HG02943 (cell line): Measurements from ENCODE around the gene TAT.
"Not testable (repeated sequence)": the region's sequence is repeated elsewhere in the genome, so short reads cannot be mapped to it uniquely, and the experiment has no call there.

Experiments
- ATAC-seq: cut with Tn5 transposase; IDR thresholded peaks from one replicate; pipeline ENCODE4 v1.9.1; 2021; ENCODE audit warnings: mild to moderate bottlenecking, low read depth, moderate library complexity; ENCODE audit not compliant: unreplicated experiment

TAT gene

DNA sequence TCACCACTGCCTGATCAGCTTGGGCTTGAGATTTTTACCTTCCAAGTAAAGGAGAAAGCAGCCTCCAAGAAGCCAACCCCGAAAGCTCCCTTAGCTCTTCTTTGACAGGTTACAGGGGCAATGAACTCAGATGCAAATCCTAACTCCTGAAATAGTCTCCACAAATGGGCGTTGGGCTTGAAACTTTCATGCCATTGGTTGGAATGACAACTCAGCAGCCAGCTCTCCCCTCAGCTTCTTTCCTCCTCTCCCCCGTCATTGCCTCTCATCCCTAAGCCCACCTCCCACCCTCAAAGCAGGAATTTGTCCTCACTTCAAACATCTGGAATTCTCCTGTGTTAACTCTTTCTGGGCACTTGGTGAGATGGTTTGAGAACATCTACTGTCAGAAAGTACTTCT is at the start of gene TAT:
TSS of gene TAT (minus strand) at position 122 of the 400 bp plus-strand sequence. CDS start 677 bp downstream, outside the sequence.
- ATAC-seq: no peak

- ATAC-seq: no peak
These were observed 49.3 kb upstream of the TAT start, which contains the start of gene MARVELD3 for GRCh38 chr16:71626018-71626857. Gene MARVELD3 (plus strand): TSS chr16:71626184. CDS start chr16:71626230, 46 bp downstream.

GRCh38 chr16:71625113-71625850 is 48.4 kb upstream of the TAT start:
- ATAC-seq: no peak

DNA sequence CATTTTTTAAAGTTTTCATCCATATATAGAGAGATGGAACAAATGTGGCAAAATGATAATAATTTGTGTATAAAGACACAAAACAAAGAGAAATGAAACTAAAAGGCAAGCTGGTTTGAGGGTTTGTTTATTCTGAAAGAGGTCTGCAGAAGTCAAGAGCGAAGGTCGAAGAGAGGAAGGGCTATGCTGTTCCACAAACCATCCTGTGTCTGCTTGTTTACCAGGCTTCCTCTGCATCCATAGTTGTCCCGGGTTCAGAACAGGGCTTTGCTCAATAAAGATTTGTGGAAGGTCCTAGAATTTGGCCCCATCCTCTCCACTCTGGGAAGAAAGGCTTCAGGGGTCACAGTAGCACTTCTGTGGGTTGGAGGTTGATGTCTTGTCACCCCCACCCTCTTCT is 46.7 kb upstream of the TAT start:
- no peak for ATAC-seq

DNA sequence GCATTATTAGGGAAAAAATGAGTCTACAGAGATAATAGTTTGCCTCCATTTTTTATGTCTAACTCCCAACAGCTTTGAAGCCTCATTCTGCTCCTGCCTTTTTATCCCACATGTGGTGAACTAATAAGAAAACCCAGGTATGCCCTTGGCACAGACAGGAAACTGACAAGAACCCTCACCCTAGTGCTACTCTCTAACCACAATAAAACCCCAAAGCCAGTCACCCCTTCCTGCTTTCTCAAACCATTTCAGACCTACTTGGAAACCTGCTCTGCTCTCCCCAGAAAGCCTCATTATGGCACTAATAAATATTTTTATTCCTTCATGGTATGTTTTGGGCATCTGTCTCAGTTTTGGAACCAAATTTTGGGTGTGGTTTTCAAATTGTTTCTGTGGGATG is 45.2 kb upstream of the TAT start:
- ATAC-seq: no peak

DNA sequence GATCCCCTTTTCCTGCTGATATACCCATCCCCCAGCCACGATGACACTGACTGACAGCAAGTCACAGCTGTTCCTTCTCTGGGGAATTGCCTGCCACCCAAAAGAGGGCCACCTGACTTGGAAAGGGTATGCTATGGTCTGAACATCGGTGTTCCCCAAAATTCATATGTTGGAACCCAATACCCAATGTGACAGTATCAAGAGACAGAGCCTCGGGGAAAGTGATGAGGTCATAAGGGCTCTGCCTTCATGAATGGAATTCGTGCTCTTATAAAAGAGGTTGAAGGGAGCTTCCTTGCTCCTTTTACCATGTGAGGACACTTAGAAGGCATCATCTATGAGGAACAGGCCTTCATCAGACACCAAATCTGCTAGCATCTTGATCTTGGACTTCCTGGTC is 41.5 kb upstream of the TAT start:
- ATAC-seq: no peak

GRCh38 chr16:71614956-71615355 is 38.1 kb upstream of the TAT start:
- ATAC-seq: not testable (repeated sequence)

- ATAC-seq: peak; percentile 48
These were observed 34.3 kb upstream of the TAT start for GRCh38 chr16:71610936-71611871.

GRCh38 chr16:71610447-71610846 is 33.6 kb upstream of the TAT start:
- ATAC-seq: no peak

DNA sequence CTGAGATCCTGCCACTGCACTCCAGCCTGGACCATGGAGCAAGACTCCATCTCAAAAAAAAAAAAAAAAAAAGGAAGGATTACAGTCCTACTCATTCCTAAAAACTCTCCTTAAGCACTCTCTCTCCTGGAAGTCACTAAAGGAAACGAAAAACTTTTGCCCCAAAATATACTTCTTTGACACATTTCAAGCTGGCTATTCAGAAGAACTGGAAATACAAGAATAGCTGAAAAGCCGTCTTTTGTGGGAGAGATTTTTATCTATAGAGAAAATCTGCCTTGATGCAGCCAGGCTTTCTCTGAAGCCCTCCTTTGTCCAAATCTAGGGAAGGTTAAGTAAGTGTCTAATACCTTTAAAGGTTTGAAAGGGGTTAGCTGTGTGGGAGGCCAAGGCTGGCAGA is 32.2 kb upstream of the TAT start:
- no peak for ATAC-seq

DNA sequence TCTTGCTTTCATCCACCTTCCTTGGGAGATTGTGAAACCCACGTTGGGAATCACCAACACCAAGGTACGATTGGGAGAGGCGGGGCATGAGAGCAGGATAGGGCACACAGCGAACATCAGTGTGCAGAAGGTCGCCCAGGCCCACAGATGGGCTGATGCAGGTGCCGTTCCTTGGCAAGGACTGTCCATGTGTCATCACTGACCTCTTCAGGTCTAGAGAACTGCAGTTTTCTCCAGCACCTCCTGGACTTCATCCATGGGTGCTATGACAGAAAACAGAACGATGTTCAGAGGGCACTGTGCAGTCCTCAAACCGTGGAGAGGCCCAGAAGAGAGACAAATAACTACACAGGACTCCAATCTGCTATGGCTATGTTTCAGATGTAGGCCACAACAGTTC is 23.9 kb upstream of the TAT start:
- no peak for ATAC-seq

GRCh38 chr16:71598426-71598825 is 21.5 kb upstream of the TAT start:
- not testable (repeated sequence) for ATAC-seq

GRCh38 chr16:71595340-71595826 is 18.5 kb upstream of the TAT start:
- not testable (repeated sequence) for ATAC-seq

- no peak for ATAC-seq
These were observed 17.2 kb upstream of the TAT start for GRCh38 chr16:71594000-71594646.

DNA sequence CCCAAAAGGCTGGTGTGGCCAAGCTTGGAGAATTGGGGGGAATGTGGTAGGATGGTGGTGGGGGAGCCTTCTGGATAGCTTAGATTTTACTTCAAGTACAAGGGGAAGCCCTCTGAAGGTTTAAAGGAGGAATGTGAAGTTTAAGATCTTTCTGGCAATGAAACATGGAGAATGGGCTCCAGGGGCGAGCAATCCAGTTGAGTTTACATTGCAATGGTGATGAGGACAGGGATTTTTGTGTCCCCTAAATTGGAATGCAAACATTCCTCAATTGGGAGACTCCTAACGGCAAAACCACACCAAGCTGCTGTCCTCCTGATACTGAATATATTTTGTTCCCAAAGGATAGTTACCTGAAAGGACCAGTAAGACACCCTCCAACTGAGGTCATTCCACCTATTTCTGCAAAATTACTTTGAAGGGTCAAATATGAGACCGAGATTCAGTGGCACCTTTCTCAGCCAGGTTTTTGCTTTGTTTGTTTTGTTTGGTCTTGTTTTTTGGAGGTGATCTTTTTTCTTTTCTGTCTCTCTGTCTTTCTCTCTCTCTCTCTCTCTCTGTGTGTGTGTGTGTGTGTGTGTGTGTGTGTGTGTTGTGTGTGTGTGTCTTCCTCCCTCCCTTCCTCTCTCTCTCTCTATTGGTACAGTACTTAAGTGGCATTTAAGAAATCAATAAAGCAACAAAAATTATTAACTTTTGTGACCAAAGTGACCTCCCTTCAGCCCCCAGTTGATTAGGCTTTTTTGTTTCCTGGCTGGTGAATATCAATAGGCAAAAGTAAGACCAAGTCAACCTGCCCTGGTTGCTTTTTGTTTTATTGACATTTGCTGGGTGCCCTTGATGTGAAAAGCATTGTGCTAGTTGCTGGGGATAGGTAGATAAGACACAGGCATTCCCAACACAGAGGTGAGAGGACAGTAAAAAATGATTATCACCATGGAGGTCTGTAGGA is 16.4 kb upstream of the TAT start:
- ATAC-seq: no peak

DNA sequence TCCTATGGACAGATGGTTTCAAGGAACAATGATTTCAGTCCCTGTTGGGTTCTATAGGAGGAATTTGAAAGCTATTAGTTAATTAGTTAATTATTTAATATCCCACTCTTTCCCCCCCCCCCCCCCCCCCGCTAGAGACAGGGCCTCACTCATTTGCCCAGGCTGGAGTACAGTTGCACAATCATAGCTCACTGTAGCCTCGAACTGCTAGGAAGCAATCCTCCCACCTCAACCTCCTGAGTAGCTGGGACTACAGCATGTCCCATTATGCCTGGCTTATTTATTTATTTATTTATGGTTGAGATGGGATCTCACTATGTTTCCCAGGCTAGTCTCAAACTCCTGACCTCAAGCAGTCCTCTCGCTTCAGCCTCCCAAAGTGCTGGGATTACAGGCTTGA is 15.0 kb upstream of the TAT start:
- no peak for ATAC-seq

GRCh38 chr16:71590584-71590983 is 13.7 kb upstream of the TAT start:
- no peak for ATAC-seq

GRCh38 chr16:71590071-71590470 is 13.2 kb upstream of the TAT start:
- not testable (repeated sequence) for ATAC-seq

- ATAC-seq: not testable (repeated sequence)
These were observed 12.4 kb upstream of the TAT start for GRCh38 chr16:71589334-71589733.
